NCI-H1048 (cell line): ENCODE data around the gene WNT1.

Experiments
- DNase-seq: peaks from one replicate; lab custom pipeline; 2025; lab: John Stamatoyannopoulos, UW

Gene WNT1

DNA sequence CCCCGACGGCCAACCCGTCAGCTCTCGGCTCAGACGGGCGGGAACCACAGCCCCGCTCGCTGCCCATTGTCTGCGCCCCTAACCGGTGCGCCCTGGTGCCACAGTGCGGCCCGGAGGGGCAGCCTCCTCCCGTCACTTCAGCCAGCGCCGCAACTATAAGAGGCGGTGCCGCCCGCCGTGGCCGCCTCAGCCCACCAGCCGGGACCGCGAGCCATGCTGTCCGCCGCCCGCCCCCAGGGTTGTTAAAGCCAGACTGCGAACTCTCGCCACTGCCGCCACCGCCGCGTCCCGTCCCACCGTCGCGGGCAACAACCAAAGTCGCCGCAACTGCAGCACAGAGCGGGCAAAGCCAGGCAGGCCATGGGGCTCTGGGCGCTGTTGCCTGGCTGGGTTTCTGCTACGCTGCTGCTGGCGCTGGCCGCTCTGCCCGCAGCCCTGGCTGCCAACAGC is at the start of gene WNT1:
Gene WNT1, plus strand, starts transcription at position 32 of the 450 bp plus-strand sequence. Its CDS starts 329 bp downstream, at position 361.
- no peak for DNase-seq

DNA sequence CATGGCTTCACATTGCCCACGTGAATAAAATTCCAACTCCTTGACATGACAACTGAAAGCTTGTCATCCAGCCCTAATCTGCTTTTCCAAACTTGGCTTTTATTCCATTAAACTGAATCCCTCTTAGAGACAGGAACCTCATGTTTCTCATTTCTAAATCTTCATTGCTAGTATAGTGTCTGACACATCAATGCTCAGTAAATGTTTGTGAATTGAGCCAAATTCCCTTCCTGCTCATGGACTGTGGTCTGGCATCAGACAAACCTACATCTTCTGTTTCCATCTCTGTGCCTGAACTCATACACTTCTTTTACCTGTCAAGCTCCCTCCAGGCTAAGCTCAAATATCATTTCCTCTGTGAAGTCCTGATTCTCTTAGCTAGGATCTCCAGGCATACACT is 48.6 kb upstream of the WNT1 start:
- DNase-seq = no peak

DNA sequence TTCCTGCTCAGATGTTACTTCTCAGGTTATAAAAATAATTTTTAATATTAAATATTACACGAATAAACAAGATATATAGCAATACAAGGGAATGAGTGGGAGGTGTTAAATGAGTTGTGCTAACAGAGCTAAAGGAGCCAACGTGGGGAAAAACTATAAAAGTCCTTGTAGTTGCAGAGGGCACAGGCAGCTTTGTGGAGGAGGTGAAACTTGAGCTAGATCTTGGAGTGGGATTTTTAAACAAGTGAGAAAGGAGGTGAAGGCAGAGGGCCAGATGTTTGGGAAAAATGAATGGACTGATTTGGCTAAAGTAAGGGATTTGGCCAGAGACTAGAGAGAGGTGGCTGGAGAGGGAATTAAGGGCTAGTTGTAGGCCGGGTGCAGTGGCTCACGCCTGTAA is 47.6 kb upstream of the WNT1 start:
- no peak for DNase-seq

DNA sequence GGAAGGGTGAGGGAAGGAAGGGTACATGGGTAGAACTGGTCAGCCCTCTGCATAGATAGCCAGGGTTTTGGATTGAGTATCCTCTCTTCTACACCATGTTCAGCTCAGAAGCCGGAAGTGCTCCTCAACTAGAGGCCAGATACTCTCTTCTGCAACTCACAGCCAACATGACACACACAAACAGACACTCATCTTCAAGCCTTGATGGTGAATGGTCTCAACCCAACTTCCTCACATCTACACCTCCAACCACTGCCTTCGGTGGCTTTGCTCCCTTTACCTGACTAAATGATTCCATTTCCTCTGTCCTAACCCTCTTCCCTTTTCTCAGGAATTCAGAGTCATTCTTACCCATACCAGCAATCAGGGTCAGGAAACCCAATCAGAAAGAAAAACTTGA is 45.2 kb upstream of the WNT1 start:
- DNase-seq = no peak

DNA sequence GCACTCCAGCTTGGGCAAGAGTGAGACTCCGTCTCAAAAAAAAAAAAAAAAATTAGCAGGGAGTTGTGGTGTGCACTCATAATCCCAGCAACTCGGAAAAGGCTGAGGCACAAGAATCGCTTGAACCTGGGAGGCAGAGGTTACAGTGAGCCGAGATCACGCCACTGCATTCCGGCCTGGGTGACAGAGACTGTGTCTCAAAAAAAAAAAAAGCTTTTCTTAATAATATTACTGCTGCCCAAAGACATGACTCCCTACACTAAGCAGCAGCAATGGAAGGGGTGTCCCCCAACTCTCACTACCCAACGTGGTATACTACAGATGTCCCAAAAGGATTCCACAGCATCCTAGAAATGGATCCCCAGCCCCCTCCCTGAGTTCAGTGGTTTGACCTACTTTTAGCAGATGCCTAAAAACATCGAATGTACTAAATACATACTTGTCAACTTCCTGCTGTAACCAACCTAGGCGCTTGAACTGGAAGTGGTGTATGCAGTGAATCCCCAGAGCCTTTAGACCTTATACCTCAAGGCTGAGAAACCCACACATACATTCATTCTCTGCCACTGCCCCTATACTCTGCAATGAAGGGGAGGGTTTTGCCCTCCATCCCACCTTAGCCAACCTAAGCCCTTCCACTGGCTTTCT is 44.3 kb upstream of the WNT1 start:
- no peak for DNase-seq

DNA sequence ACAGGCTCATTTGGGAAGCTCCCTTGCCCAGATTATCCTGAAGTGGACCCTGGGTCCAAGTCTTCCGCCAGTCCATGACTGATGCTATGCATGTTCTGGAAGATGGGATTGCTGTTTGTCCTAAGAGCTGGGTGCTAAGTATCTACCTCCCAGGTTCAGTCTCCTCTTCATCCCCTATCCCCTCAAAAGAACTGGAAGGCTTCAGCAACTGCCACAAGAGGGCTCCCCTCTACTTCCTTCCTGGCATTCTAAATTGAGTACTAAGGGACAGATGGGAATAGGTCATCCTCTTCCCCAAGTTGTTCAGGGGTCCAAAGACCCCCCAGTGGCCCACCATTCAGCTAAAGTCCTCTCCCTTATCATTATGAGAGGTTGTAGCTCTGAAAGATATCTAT is 43.8 kb upstream of the WNT1 start:
- no peak for DNase-seq

DNA sequence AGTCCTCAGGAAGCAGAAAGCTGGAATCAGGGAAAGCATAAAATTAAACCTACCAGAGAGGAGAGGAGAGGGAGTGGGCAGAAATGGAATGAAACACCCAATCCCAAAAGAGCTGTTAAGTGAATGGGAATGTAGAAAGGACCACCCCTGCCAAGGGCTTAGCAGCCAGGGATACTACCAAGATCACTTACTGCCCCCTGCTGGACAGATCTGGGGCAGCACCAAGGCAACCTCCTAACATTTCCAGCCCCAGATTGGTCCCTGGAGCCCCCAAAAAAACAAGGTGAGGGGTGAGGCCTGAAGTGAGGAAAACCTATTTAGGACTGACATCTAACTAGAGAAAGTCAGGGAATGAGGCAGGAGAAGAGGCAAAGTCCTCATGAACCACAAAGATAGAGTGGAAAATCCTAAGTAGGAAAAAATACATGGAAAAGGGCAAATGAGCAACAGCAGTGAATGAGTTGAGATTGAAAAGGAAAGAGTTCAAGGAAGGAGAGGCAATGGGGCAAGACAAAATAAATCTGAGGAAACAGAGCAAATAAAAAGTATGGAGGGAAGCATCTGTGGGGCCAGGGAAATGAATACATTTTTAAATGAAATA is 41.6 kb upstream of the WNT1 start:
- peak; percentile 7 for DNase-seq

DNA sequence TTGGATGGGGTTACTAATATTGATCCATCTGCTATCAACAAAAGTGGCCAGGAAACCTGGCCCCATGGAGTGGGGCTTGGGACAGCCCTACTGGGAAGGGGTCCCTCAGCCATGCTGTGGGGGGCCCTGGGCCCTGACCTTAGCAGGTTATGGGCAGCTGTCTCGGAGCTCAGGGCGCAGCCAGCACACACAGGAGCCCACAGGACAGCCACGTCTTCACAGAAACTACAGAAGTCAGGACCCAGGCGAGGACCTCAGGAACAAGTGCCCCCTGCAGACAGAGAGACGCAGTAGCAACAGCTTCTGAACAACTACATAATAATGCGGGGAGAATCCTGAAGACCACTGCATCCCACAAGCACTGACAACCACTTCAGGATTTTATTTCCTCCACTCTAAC is 41.0 kb upstream of the WNT1 start:
- no peak for DNase-seq

DNA sequence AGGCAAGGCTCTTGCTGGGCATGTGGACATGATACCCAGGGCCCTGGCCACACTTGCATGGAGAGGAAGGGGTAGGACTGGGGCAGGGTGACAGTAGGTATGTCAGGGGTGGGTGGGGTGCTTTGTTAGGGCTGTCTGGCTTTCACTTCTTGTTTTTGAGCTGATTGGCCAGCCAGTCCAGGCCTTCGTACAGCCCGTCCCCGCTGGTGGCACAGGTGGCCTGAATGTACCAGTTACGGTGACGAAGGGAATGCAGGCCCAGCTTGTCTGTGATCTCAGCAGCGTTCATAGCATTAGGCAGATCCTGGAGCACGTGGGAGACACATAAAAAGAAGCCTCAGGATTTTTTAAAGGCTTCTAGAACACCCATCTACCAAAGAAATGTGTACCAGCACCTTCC is 39.3 kb upstream of the WNT1 start:
- DNase-seq = no peak

DNA sequence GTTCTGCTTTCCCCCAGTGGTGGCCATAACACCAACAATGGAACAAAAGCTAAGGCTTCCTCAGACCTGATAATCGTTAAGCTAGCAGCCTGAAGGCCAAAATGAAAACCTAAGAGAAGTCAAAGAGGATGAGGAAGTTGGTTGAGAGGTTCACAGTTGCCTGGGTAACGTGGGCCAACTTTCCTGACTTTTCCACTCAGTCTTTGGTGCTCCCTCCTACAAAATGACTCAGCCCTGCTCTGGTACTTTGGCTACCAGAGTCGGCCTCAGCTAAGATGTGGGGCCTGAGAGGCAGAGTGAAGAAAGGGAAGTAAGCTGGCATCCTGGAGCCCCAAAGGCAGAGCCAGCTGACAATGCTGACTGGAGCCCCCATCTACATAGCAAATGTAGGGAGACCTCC is 37.9 kb upstream of the WNT1 start:
- DNase-seq = no peak

DNA sequence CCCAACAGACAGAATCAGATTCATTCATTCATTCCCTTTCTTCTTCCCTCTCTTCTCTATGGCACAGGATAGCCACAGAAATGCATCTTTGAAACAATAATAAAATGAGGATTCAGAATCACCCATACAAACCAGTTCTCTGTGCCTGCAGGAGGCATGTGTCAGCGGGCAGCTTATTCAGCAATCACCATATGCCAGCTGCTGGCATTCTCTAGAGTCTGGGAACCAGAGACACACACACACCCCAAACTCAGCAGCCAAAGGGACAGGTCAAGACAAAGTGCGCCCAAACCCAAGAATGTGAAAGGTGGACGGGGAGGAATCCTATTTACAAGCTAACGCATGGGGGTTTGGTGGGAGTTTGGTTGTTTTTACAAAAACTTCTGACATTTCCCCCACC is 34.9 kb upstream of the WNT1 start:
- no peak for DNase-seq

DNA sequence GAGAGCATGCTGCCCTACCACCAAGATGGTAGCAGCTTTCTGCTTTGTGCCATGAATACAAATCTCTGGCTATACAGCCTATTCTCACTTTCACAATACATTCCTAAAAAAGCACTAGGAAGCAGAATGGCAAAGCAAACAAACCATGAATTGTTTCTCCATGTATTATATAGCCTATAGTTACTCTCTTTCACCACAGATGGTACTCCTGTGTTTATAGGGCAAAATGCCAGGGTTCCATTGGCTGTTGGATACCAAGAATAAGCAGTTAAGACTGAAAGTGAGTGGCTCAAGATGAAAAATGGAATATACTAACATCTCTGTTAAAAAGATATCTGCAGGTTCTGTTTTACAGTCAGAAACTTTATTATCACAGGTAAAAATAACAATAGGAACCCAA is 31.9 kb upstream of the WNT1 start:
- DNase-seq = no peak

DNA sequence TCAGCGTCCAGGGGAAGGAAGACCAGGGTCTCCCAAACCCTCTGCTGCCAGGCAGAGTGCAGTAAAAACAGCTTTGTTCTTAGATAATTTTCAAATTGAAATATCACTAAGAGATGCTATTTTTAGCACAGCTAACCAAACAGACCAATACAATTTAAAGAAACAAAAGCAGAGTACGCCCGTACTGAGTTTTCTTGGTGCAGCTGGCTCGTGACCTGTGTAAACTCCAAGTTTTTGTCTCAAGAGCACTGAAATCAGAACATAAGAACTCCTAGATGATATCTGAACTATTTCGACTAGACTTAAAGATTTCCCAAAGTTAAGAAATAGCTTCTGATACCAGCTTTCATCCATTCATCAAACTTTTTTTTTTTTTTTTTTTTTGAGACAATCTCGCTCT is 31.2 kb upstream of the WNT1 start:
- no peak for DNase-seq

DNA sequence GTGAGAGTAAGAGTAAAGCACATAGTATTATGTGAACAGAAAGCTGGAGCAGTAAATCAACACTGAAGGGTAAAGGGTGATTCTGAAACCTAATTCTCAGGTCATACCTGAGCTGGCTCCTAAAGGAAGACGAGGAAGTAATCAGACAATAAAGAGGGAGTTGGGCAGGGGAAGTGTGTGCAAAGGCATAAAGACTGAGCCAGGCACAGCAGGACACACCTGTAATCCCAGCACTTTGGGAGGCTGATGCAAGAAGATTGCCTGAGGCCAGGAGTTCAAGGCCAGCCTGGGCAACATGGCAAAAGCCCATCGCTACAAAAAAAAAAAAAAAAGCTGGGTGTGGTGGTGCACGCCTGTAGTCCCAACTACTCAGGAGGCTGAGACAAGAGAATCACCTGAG is 30.4 kb upstream of the WNT1 start:
- no peak for DNase-seq

DNA sequence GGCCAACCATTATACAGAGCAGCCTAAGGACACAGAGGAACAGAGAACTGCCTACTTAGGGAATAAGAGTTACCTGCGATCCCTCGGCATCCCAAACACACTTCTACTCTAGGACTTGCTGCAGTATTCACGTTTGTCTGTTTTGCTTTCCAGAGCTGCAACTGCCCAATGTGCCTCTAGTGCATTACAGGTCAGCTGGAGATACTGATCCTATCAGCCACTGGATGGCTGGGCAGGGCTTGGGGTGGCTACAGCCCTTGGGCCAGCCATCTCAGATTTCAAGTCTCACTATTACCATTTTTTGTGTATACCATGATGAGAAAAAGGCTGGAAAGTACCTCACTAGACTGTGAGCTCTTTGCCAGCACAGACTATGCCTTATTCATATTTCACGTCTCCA is 25.4 kb upstream of the WNT1 start:
- DNase-seq = no peak

DNA sequence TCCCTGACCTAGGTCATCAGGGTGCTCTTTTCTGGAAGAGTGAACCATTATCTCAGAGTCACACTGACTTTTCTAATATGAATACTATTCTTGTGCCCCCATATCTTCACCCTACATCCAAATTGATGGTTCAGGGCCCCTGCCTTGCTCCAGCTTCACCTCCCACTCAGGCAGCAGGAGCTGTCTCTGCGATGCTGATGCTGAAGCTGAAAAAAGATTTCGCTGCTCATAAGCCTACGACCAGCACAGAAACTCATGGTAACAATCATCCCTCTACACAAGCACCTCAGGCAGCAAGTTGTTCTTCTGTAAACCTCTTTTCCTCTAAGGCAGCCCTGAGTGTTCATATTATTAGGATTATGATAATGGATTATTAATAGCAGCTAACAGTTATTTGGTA is 24.1 kb upstream of the WNT1 start:
- DNase-seq = no peak

DNA sequence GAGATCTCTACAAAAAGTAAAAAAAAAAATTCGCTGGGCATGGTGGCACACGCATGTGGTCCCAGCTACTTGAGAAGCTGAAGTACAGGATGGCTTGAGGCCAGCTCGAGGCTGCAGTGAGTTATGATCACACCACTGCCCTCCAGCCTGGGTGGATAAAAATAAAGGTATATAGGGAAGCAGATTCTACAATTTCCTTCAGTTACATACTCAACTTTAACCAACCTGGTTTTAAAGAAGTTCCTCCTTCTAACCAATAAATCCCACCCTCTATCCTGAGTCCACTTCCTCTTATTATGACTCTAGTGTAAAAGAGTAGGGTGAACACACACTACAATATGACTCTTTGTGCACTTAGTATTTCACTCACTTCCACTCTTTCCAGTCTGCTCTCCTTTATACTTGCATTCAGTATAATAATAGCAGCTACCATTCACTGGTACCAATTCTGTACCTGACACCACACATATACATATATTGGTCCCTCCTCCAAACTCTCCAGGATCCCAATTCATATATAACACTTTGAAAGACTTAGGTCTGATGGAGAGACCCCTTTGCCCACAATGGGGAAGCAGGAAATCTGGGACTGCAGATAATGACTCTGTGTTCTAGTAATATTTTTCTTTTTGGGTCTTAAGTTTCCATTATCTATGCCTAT is 23.2 kb upstream of the WNT1 start:
- DNase-seq = no peak

DNA sequence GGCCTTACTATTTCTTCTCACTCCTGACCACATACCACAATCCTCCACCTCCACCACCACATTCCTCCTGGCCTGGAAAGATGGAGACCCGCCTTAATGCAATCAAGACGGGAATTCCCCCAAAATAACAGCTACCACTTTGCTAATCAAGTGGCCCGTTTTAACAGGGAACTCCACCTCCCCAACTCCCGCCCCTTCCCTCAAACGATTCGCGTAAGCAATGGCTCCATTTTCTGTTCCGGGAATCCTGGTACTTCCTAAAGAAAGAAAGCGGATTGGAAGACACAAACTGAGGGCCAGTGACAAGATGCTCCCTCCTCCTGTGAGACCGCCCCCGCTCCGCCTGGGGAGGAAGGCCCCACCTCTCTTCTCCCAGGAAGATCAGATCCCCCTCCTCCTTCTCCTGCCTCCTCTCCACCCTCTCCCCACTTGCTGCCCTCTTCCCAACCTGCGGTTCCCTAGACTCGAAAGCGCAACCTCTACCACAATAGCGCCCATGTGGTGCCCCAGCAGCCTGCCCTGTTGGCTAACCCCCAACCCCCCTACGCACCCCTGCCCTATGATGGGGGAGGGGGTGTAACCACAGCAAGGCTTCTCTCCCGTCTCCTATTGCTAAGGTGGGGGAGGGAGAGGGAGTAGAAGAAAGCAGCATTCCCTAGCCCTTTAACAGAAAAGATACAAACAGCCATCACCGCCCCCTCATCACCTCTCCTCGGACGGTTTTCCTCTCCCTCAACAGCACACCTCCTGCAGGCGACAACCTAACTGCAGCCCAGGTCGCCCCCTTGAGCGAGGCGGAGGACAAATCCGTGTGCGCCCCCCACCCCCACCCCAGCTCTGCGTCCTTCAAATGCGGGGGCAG is 21.6 kb upstream of the WNT1 start:
- peak; percentile 73 for DNase-seq

DNA sequence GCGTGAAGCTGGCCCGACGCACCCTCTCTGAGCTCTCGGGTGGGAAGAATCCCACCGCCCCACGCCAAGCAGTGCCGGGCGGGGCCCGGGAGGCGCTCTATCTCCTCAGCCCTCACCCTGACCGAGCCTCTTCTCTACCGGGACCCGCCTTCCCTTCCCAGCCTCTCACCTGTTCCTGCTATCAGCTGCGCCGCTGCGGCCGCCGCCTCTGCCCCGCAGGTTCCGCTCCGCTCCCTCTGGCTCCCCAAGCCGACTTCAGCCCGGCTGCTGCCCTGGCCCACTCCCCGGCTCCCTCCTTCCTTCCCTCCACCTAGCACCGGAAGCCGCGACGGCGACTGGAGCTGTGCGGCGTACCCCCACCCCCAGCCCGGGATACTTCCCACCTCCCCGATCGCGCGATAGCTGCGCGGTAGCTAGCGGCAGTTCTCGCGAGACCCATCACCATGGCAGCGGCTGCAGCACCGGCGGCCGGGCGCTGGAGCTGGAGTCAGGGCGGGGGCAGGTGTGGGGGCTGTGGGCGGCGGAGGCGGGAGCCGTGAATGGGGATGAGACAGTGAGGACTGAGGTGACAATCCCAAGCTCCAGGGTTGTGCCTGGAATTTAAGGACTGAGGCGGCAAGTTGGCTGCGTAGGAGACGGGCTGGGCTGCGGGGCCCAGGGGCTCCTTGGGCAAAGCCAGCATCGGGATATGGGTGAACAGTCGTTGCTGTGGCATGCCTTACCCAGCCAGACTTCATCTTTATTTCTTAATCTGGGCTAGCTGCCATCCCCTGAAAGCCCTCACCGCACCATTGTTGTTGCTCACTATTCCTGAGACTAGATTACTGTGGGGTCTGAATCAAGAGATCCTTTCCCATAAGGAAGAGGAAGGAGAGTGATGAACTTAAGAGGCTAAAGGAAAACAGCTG is 20.7 kb upstream of the WNT1 start, which contains the start of gene ARF3:
Gene ARF3, minus strand, starts transcription at position 347 of the 908 bp plus-strand sequence. CDS start 16,392 bp downstream, outside the sequence.
- peak; percentile 82 for DNase-seq

DNA sequence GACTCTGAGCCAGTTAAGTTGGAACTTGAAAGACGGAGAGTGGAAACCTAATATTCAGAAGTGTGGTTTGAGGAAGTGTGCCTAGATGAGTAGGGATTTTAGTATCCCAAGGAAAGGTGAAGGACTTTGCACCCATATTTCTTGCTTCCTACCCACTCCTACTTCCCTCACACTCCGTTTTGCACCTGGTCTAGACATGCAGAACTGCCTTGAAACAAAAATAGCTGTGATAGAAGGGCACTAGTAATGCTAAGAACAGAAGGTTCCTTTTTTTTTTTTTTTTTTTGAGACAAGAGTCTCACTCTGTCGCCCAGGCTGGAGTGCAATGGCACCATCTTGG is 20.1 kb upstream of the WNT1 start:
- DNase-seq = no peak

DNA sequence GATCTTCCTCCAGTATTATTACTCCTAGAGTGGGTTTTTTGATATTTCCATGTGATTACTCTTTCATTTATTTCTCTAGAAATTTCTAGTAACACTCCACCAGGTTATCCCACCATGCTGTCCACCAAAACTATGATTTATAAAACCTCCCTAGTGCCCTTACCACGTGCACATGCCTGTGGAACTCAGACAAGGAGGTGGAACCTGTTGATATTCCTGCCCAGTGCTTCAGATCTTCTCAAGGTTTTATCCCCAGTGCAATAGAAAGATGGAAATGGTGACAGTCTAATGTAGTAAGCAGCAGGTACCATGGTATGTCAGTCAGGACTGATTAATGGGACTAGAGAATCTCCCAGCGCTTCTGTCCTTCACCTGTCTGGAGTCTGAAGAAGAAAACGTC is 17.3 kb upstream of the WNT1 start:
- no peak for DNase-seq

DNA sequence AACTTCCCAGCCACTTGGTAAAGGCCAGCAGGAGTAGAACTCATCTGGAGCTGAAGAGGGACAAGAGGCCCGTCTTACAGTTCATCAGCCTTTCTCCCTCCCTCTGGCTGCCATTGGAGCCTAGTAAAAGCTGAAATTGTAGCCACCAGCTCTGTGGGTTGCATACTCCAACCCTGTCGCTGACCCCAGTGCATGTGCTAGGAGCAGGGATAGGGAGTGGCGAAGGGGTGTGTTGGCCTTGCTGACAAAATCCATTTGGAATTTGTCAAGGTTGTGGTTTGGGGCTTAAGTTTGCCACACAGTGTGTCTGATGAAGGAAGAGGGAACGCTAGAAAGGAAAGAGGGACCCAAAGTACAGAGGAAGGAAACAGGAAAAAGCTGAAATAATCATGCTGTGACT is 16.8 kb upstream of the WNT1 start:
- DNase-seq = no peak
